Fibroblast of pulmonary artery (primary cell): ENCODE measurements around the gene SNX13.

Source experiments
- DNase-seq: peaks from one replicate; pipeline ENCODE4 v3.0.0-alpha.2; 2010; ENCODE audit warnings: low read depth
- H3K4me3 ChIP-seq: replicated peaks from 2 replicates; pipeline ENCODE4 v1.5.1; 2011; ENCODE audit warnings: low read depth, mild to moderate bottlenecking, control low read depth, low read length, moderate library complexity
- TF ChIP-seq, protein P1 (sequence below): IDR thresholded peaks from 2 replicates; pipeline ENCODE4 v1.5.1; 2011; ENCODE audit warnings: mild to moderate bottlenecking, control low read depth, low read length, inconsistent platforms; ENCODE audit errors: missing control alignments

Gene SNX13

DNA sequence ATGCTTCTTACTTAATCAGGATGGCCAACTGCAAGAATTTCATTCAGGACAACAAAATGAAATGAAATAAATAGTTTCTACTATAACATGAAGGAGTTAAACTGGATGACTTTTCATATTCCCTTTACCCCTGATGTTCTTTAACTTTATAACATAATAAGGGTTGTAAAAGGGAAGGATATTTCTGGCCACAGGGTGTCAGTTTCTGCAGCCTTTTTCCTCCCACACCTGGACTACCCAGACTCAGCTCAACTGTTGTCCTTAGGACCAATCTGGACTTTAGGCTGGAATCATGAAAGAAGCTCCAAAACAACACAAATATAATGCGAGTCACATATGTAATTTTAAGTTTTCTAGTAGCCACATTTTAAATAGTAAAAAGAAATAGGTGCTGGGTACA lies 44.0 kb upstream of the SNX13 start:
- no peak for DNase-seq
- TF ChIP-seq, protein P1, sequence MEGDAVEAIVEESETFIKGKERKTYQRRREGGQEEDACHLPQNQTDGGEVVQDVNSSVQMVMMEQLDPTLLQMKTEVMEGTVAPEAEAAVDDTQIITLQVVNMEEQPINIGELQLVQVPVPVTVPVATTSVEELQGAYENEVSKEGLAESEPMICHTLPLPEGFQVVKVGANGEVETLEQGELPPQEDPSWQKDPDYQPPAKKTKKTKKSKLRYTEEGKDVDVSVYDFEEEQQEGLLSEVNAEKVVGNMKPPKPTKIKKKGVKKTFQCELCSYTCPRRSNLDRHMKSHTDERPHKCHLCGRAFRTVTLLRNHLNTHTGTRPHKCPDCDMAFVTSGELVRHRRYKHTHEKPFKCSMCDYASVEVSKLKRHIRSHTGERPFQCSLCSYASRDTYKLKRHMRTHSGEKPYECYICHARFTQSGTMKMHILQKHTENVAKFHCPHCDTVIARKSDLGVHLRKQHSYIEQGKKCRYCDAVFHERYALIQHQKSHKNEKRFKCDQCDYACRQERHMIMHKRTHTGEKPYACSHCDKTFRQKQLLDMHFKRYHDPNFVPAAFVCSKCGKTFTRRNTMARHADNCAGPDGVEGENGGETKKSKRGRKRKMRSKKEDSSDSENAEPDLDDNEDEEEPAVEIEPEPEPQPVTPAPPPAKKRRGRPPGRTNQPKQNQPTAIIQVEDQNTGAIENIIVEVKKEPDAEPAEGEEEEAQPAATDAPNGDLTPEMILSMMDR = no peak
- H3K4me3 ChIP-seq = no peak overlapping the region

DNA sequence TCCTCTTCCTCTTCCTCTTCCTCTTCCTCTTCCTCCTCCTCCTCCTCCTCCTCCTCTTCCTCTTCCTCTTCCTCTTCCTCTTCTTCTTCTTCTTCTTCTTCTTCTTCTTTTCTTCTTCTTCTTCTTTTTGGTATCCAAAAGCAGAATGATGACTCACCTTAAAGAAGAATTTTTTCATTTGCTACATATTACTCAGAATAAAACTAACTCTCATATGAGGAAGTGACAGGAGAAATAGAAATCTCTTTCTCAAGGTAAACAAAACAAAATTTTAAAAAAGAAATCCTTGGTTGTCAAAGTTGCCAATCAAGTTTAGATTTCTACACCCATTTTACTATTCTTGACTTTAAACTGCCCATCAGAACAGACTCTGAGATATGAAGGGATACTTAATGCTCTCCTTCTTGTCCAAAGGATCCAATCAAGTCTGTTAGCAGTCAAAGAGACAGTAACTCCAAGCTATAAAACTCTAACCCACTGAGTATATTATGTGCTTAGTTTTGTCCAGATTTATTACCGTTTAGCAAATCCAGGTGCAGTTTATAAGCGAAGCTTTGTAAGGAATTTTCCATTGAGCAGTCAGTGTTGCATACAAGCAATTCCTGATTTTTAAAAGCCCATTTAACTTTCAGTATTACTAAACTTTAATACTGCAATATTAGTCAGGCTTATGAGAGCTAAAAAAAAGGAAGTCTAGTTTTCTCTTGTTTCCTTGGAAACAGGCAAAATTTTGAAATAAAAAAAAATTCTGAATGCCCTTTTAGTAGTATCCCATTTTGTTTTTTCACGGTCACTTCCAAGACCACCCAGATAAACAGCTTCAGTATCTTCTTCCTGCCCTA lies 43.1 kb upstream of the SNX13 start:
- no peak for DNase-seq
- H3K4me3 ChIP-seq = no peak overlapping the region
- TF ChIP-seq, protein P1 = no peak

DNA sequence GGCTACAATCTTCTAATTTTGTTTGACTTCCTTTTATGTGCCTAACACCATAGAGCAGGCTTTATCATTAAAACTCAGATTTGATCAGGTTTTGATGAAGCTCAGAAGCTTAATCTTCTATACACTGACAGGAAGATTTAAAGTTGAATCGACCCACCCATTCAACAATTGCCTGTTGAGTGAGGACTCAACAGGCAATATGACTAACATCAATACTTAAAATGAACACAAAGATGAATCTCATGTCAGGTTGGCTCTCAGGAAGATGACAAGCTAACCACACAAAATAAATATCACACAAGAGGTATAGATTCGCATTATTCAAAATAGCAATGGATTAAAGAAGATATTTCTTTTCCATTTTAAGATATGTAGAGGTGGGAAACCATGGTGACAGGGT lies 36.7 kb upstream of the SNX13 start:
- TF ChIP-seq, protein P1 = no peak
- DNase-seq = no peak
- no peak overlapping the region for H3K4me3 ChIP-seq

DNA sequence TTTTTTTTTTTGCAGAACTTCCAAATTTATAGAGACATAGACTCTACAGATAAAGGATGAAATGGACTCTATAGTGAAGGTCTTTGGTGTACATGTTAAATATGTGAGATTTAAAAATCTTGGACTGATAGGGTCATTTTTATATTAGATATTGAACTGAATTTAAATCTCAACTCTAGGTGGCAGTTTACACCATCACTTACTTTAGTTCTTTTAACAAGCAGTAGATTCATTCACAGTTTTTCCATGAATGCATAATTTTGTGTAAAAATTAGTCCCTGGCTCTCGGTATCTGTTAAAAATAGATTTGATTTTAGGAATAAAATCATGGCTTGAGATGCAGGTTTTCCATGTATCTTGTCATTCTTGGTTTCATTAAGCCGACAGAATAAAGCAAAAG lies 31.1 kb upstream of the SNX13 start:
- TF ChIP-seq, protein P1 = peak; percentile 25
- peak; percentile 55 for DNase-seq
- no peak overlapping the region for H3K4me3 ChIP-seq

DNA sequence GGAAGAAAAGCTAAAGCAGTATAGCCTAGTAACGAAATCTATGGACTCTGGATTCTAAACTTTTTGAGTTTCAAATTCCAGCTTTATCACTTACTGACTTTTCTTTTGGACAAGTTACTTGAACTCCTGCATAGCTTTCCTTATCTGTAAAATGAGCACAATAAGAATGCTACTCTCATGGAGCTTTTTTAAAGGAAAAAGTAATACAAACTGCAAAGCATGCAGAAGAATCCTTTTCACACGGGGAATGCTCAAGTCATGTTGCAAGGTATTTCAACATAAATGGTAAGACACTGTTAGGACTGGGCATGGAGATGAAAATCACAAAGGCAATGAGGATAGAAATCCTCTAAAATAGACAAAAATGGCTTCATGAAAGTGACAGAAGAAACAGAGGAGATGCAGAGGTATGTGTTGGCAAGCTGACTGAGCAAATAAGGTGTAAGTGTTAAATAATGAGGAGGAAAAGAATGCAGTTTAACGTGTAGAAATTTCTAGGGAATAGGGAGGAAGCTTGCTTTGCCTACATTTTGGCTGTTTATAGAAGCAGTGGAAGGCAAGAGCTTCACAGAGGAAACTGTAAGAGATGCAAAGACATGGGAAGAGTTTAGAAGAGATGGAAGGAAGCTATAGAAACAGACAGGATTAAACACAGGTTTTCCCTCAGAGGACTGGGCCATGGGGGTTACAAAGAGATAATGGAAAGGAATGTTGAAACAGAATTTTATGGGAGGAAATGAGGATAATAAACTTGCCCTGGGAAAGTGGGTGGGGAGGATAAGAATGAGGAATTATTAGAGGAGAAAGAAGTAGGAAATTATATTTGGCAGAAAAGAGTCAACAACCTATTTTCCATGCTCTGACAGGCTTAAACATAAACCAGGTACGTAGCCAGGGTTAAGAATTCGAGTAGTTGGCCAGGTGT lies 28.8 kb upstream of the SNX13 start:
- no peak overlapping the region for H3K4me3 ChIP-seq
- DNase-seq = peak; percentile 28
- TF ChIP-seq, protein P1 = no peak

DNA sequence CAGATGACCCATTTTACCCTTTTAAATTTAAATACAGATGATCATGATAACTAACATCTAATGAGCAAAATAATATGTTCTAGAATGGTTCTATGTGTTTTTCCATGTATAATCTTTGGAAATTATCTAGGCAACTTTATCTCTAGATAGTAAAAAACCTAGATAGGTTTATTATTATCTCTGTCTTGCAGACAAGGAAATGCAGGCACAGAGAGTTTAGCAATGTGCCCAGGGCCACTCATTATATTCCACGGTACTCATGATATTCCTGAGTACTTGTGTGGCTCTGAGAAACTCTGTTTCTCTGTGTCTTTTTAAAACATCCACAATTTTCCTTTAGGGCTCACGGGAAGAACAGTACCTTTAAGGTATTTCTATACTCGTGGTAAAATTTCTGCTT lies 26.4 kb upstream of the SNX13 start:
- TF ChIP-seq, protein P1 = no peak
- no peak overlapping the region for H3K4me3 ChIP-seq
- no peak for DNase-seq
